SK-N-DZ (cell line): ENCODE measurements around the gene LAPTM4A. TPM values are rescaled to one million over a fixed set of nuclear protein-coding genes. Genes with fewer than 3 reads are reported as not detected.
"Not testable (repeated sequence)": the region's sequence is repeated elsewhere in the genome, so short reads cannot be mapped to it uniquely, and the experiment has no call there.

ENCODE experiments used
- DNase-seq: peaks from one replicate; pipeline ENCODE4 v3.0.0-alpha.2; 2015; ENCODE audit warnings: low spot score
- polyA plus RNA-seq, 2 experiments: library from polyadenylated mRNA; depleted of rRNA; stranded (reverse); fragments of >200 nt; gene quantifications; 2 replicates each; pipeline ENCODE4 v1.2.3, GENCODE V29; 2014

The LAPTM4A gene
- 49.3 and 50.3 TPM in 2 replicates for polyA plus RNA-seq (2014; cell fraction: cytosol; rRNA removed)
- 24.4 and 25.4 TPM in 2 replicates for polyA plus RNA-seq (2014; cell fraction: nucleus; rRNA removed)

- peak; percentile 99 for DNase-seq
These were observed at the start of gene LAPTM4A for GRCh38 chr2:20051532-20052228. Gene LAPTM4A, minus strand, starts transcription at chr2:20051628. Its CDS starts 108 bp downstream, at chr2:20051520.

DNA sequence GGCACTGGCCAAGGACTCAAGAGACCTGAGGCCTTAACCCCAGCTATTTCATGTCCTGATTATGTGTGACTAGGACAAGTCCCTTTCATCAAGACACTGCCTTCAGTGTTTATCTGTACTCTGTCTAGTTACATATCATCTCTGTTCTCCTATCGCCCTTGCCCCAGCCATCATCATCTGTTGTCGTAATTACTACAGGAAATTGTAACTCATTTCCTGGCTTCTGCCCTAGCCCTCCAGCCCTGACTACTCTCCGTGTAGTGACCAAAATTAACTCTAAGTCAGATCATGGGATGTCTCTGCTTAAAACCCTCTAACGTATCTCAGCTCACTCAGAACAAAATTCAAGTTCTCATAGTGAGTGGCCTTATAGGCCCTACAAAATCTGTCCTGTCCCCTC, 49.3 kb upstream of the LAPTM4A start:
- DNase-seq = no peak

DNA sequence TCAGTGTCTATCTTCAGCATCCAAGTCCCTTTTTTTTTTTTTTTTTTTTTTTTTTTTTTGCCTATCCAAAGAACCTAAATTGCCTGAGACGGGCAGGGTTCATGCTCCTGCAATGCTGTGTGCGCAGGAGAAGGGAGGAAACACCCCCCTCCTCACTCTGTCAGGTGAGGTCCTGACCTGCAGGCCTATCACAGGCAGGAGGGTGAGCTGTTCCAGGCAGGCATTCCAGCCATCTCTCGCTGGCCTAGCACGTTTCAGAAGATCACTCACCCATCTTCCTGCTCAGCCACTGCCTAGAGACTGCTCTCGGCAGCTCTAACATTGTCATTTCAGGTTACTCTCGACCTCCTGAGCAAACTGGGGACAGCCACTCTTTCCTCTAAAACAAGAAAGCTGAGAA, 48.4 kb upstream of the LAPTM4A start:
- no peak for DNase-seq

GRCh38 chr2:20097889-20098714, 46.7 kb upstream of the LAPTM4A start:
- peak; percentile 77 for DNase-seq

GRCh38 chr2:20095469-20095868, 44.0 kb upstream of the LAPTM4A start:
- no peak for DNase-seq

DNA sequence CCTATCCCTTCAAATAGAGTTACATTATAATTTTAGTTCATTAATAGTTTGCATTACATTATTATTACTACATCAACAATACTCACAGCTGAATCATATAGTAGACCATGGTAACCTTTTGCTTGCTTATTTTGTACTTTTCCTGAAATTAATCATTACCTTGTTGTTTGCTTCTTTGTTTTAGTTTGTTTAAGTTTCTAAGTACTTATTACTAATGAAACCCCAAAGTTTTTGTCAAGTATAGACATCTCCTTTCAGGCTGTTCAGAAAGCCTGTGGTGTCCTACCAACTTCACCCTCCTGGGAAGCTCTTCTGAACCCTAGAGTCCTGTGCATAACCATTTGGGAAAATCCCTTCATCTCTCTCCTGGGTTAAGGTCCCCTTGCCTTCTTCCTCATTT, 43.5 kb upstream of the LAPTM4A start:
- no peak for DNase-seq

- DNase-seq = no peak
These were observed 42.8 kb upstream of the LAPTM4A start for GRCh38 chr2:20094142-20094755.

DNA sequence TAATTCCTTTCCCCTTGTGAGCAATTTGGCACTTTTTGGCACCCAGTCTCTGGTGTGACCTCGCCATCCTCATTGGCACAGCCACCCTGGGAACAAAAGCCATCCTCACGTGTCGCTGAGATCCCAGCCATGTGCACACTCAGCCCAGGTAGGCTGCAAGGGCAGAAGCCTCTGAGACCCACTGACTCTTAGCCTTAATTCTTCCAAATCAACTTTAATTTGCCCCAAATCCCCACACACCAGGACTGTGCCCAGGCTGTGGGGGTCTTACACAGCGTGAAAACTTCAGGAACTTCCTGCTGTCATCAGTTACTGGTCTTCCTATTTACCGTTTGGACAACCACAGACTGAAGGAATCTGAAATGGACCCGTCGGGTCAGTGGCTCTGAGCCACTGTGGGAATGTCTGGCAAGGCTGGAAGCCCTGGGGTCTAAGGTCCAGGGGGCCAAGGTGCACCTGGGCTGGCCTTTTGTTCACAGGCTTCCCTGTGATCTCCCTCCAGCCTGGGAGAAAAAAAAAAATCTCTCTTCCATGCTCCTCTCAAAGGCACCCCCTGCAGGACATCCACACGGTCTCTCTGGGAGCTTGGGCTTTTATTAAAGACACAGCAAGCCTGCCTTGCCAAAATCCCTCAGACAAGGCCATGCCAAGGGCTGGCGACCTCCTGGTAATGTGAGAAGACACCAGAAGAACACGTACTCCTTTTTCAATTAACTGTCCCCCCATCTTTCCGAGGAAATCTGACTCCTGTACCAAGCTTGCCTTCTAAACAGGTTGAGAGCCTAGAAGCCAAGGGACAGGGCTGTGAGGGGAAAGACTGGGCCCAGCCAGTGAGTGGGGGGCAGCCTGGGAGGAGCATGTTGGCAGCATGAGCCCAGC, 42.1 kb upstream of the LAPTM4A start:
- peak; percentile 62 for DNase-seq

DNA sequence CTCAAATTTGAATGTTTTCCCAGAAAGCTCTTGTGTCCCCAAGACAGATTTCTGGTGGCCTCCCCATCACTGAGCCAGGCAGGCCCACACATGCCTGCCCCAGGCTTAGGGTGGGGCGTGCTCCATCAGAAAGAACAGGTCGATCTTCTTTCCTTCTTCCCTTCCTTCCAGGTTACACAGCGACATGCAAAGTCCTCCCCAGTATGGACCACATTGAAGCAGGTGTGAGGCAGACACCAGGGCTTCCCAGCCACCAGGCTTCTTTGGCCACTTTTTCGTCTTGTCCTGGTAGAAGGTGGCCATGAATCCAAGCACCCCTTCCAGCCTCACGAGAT, 41.4 kb upstream of the LAPTM4A start:
- DNase-seq = no peak

DNA sequence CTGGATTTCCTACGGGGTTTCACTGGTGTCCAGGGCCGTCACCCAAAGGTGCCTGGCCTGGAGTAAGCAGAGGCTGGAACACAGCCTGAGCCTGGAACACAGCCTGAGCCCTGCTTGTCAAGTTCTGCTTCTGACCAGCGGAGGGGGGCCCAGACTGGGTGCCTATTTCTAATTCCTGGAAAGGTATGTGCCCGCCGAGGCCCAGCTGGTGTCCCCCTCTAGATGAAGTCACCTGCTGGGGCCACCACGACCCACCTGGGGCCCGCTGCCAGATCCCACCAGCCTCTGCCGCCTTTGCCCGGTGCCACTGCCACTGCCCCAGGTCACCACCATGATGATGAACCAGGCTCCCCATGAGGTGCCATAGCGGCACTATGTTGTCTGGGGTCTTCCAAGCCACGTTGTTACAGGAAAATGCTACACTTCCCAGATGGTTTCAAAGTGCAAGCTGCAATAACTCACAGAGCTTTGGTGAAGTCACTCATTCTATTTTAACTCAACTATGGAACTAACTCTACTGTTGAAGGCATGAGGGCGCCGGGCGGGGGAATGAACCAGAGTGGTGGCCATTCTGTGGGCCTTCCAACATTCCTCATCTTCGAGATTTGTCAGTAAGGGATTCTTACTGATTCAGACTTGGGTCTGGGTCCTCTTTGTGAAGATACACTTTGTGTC, 40.9 kb upstream of the LAPTM4A start:
- DNase-seq = no peak

DNA sequence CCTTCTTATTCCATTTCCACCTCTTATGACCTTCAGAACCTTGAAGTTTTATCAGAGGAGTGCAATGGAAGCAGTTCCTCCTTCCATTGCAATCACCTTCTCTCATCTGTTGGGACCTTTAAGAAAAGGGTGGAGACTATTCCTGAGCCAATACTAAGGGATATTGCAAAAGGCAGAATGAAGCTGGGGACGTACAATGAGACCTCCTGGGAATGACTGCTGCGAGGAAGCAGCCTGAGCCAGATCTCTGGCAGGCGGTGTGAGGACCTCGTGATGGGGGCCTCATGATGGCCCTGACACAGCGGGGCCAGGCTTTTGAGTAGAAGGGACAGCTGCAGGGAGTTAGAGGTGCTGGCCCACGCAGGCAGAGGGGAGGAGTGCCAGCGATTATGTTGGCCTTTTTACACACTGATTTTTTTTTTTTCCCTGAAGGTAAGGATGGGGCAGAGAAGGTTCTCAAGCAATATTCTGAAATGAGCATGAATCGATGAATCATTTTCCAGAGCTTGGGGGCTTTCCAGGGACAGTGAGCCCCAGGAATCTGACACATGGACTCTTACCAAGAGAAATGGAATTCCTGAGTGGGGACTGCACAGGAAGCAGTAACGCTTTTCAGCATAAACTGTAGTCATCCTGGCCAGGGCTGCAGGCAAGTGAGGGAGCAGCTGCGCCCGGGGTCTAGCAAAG, 40.0 kb upstream of the LAPTM4A start:
- DNase-seq = no peak

DNA sequence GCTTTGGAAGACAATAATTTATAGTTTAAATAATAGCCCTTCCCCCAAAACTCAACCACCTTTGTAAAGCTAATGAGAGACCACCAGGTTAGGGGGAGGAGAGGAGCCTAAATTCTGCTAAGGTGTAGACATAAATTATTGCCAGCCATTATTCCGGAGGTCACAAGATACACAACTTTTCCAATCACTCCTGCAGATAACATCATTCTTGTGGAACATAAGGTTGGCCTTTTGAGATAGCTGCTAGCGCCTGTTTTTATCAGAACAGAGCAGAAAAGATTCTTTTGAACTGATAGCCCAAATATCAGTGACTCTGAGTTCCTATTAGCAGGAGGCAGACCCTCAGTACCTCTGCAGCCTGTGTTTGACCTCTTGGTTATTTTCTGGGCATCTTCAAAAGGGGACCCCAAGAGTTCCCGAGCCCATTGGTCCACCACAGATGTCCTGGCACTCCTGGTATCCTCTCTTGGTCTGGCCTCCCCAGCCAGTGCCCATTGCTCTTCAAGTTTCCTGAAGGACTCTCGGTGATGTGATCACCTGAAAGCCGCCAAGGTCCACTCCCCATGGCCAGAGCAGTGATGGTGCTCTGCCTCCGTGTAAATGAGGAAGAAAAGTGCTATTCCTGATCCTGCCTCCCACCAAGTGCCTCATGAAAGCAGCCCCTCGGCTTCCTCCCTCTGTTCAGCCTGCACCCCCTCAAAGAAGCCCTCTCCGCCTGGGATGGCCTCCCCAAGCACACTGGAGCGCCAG, 38.5 kb upstream of the LAPTM4A start:
- DNase-seq = no peak

DNA sequence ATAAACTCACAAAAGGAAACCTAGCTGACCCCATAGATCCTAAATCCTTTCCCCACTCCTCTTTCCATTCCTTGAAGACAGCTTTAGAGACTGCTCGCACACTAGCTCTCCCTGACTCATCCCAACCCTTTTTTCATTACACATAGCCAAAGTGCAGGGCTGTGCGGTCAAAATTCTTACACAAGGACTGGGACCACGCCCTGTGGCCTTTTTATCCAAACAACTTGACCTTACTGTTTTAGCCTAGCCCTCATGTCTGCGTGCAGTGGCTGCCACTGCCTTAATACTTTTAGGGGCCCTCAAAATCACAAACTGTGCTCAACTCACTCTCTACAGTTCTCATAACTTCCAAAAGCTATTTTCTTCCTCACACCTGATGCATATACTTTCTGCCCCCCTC, 34.5 kb upstream of the LAPTM4A start:
- not testable (repeated sequence) for DNase-seq

- not testable (repeated sequence) for DNase-seq
These were observed 31.4 kb upstream of the LAPTM4A start for GRCh38 chr2:20082812-20083211.

- no peak for DNase-seq
These were observed 30.4 kb upstream of the LAPTM4A start for GRCh38 chr2:20081841-20082240.

DNA sequence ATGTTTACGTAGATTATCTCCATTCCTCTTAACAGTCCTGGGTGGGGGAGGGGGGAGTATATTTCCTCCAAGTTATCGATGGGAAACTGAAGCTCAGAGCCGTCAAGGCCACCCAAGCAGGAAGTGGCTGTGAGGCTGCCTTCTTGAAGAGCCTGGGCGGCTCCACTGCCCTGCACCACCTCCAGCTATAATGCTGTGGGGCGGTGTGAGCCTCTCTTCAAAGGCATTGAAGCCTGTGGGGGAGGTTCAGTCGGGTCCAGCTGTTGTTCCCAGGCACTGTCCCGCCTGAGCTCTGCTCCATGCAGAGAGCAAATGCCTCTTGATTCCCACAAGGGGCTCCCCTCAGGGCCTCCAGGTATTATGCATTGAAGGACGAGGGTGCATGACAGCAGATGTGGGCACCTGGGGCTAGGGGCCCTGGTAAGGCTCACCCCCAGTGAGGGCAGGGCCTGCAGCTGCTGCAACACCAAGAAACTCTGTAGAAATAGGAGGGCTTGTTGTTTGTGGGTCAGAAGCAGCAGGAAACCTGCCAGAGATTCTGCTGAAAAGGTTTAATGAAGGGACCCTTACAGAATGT, 29.5 kb upstream of the LAPTM4A start:
- DNase-seq = no peak

- no peak for DNase-seq
These were observed 29.0 kb upstream of the LAPTM4A start for GRCh38 chr2:20080428-20080827.

DNA sequence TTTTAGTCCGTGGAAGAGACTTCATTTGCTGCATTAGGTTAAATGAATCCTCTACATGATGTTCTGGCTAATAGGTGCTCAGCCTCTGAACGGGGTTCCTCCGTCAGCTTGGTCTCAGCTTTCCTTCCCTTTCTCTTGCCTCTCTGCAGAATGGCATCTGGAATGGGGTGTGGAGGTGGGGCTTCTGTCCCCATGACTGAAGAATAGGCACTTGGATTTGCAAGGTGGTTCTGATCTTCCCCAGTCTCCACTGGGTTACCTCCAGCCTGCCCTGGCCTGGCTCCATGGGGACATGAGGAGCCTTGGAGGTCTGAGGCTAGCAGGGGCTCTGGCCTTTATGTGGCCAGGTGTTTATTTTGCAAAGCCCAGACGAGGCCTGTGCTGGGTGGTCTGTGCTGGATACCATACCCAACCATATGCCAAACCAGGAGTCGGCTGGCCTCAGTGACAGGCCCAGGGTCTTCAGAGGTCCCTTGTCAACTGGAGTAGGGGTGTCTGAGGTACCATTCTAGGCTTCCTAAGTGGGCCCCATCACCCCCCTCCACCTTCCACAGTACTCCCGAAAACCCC, 28.2 kb upstream of the LAPTM4A start:
- no peak for DNase-seq

DNA sequence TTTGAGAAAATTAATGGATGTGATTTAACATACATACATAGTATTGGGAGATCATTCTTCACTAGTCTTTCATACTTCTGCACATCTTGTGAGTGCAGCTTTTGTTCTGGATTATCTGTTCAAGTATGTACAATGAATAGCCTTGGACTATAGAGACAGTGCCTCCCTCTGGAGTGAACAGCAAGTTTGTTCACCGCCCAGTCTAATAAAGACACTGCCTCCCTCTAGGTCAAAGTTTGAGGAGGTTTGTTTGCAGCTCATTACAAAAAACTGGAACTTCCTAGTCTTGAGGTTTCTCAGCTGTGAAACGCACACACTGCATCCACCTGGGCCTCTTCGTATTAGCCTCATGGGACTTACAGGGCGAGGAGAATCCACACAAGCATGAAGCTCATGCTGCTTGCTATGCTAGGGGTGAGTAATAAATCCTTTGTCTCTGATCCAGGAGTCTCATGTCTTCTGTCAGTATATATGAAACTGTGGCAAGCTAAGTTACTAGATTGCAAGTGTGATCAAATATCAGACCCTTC, 26.0 kb upstream of the LAPTM4A start:
- DNase-seq = no peak
